Stimulated activated naive CD4-positive, alpha-beta T cell treated with Interleukin-2 at 50 U/mL for 16 hours (primary cell): Measurements from ENCODE around the gene CCDC117.

Experiments used
- DNase-seq: peaks from one replicate; lab custom pipeline; 2025; lab: John Stamatoyannopoulos, UW

The CCDC117 gene

DNA sequence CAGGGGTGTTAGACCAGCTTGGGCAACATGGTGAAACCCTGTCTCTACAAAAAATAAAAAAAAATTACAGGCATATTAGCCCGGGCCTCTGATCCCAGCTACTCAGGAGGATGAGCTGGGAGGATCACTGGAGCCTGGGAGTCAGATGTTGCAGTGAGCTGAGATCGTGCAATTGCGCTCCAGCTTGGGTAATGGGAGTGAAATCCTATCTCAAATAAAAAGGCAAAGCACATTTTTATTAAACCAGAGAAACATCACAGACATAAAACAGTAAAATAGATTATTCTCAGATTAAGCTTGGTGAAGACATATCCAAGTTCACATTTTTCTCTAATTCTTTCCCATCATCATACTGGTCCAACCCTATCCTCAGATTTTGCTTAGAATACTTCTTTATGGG, 57.9 kb downstream of the CCDC117 start:
- DNase-seq, result no peak

DNA sequence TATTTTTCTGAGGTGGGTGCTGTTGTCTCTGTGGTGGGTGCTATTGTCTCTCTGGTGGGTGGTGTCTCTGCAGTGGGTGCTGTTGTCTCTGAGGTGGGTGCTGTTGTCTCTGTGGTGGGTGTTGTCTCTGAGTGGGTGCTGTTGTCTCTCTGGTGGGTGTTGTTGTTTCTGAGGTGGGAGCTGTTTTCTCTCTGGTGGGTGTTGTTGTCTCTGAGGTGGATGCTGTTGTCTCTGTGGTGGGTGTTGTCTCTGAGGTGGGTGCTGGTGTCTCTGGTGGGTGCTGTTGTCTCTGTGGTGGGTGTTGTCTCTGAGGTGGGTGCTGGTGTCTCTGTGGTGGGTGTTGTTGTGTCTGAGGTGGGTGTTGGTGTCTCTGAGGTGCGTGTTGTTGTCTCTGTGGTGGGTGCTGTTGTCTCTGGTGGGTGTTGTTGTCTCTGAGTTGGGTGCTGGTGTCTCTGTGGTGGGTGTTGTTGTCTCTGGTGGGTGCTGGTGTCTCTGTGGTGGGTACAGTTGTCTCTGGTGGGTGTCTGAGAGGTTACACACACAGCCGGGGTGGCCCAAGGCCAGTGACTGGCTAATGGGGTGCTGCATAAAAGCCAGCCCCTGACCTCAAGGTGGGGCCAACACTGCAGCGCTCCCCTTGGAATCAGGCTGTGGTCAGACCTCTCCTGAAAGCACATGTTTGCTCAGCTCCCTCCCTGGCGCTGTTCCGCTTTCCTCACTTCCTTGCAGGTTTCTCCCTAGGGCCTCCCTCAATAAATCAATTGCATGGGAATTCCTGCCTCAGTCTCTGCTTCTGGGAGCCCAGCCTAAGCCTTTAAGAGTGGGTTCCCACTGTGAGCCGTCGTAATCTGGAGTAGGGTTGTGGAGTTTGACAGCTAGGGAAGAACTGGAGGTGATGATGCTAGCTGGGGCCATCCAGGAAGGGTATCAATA, 58.9 kb downstream of the CCDC117 start:
- no peak for DNase-seq

DNA sequence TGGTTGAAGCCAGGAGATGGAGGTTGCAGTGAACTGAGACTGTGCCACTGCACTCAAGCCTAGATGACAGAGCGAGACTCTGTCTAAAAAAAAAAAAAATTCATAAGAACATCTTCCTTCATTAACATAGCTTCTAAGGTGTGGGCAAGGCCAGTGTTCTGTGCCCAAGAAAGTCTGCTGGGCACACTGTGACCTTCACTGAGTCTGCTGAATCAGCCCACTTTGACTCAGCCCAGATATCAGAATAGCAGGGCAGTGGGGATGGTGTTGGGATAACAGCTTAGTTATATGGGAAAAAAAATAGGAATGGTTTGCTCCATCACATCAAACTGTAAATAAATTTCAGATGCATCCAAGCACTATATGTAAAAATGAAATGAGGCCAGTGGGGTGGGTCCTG, 60.2 kb downstream of the CCDC117 start:
- no peak for DNase-seq

DNA sequence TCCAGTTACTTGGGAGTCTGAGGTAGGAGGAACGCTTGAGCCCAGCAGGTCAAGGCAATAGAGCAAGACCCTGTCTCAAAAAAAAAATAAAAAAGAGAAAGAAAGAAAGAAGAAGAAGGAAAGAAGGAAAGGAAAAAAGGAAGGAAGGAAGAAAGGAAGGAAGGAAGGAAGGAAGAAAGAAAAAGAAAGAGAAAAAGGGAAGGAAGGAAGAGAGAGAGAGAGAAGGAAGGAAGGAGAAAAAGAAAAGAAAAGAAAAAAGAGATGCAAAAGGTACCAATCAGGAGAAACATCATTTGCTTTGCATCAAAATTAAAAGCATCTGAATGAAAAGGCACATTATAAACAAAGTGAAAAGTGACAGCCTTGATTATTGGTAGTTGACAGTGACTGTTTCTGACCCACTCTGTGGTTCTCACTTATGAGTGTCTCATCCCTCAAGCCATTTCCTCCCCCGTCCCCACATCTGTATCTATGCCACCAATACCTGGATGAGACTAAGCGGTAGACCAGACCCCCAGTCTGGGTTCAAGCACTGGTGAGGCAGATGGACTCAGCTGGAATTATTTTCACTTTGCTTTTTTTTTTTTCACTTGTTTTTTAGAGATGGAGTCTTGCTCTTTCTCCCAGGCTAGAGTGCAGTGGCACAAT, 60.9 kb downstream of the CCDC117 start:
- DNase-seq, result no peak

DNA sequence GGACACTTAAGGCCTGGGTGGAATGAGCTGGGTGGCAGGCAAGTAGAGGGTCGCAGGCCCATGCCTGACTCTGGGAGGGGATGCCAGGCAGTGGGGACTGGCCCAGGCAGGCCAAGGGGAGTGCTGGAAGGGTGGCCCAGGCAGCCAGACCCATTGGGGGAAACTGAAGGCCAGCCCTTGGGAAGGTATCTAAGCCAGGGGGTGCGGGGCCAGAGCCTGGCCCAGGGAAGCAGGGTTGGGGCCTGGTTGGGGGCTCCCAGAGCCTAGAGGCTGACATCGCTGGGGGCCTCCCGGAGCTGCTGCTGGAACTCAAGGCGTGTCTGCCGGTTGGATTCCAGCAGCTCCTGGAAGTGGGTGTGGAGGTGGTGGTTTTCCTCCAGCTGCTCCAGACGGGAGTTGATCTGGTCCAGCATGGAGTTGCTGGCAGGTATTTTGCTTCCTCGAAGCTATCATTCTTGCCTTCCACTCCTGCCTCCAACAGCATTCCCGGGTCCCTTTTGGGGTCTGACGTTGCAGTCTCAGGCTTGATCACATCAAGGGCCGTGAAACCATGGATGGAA, 63.2 kb downstream of the CCDC117 start:
- no peak for DNase-seq

DNA sequence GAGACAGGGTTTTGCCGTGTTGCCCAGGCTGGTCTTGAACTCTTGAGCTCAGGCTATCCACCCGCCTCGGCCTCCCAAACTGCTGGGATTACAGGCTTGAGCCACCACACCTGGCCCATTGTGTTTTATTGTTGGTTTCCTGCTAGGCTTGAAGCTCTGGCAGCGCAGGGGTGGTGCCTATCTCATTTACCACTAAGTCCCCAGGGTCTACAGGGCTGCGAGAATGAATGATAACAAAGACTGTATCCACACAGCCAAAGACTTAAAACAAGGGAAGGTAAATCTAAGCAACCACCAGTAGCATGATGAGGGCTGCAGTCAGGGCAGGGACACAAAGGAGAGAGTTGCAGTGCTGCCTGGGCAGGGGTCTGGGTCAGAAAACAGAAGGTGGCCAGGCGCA, 65.1 kb downstream of the CCDC117 start:
- no peak for DNase-seq
